HG03439 (cell line): Measurements from ENCODE around the gene BRMS1L.
"Not testable (repeated sequence)": the region's sequence is repeated elsewhere in the genome, so short reads cannot be mapped to it uniquely, and the experiment has no call there.

Experiments used
- ATAC-seq: cut with Tn5 transposase; IDR thresholded peaks from one replicate; pipeline ENCODE4 v1.9.1; 2021; ENCODE audit warnings: mild to moderate bottlenecking, moderate library complexity; ENCODE audit not compliant: unreplicated experiment

Gene BRMS1L

DNA sequence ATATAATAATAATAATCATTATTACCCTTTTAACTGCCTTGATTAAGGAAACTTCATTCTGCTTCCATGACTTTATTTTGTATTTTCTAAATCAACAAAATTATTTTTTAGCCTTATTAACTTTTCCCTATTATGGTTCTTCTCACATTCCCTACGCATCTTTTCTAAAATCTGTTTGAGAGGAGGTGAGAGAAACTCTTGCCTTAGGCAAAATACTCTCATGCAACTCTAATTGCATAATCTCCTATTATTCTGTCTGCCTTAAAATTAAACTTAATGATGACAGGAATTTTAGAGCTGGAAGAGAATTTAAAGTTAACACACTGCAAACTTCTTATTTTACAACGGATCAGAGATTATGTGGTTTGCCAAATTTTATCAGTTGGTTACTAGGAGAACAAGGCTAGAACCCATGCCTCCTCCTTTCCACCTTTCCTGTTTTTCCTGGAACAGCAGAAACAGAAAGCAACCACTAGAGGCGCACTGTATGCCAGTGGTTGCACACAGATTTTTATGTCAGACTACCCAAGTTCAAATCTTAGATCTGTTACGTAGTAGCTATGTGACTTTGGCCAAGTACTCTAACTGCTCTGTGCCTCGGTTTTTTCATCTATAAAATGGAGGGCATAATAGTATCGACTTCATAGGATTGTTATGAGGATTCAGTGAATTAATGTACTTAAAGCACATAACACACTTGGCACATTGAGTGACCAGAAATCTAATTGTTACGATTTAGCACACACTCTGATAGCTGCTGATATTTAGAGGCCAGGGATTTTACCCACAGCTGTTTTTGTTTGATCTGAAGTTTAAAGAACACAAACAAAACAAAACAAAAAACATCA is 4.3 kb upstream of the BRMS1L start:
- no peak for ATAC-seq

DNA sequence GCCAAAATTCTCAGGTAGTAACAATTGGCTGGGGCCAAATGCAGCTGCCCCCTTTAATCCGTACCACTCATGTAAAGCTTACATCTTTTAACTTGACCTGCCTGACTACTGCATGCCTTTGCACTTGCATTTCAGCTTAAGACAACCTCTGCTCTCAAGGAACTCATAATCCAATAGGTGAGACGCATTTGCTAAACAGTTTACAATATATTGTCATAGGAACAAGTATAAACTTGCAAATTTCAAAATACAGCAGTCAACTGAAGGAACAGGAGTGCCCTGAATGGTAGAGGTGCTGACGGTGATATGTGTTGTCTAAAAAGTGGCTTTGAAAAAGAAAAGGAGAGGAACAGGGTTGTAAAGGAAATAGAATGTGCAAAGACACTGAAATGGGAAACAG is 3.6 kb upstream of the BRMS1L start:
- ATAC-seq = no peak

DNA sequence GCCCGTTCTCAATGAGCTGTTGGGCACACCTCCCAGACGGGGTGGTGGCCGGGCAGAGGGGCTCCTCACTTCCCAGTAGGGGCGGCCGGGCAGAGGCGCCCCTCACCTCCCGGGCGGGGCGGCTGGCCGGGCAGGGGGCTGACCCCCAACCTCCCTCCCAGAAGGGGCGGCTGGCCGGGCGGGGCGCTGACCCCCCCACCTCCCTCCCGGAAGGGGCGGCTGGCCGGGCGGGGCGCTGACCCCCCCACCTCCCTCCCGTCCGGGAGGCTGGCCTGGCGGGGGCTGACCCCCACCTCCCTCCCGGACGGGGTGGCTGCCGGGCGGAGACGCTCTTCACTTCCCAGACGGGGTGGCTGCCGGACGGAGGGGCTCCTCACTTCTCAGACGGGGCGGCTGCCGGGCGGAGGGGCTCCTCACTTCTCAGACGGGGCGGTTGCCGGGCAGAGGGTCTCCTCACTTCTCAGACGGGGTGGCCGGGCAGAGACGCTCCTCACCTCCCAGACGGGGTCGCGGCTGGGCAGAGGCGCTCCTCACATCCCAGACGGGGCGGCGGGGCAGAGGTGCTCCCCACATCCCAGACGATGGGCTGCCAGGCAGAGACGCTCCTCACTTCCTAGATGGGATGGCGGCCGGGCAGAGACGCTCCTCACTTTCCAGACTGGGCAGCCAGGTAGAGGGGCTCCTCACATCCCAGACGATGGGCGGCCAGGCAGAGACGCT is 1.5 kb upstream of the BRMS1L start:
- ATAC-seq = not testable (repeated sequence)

DNA sequence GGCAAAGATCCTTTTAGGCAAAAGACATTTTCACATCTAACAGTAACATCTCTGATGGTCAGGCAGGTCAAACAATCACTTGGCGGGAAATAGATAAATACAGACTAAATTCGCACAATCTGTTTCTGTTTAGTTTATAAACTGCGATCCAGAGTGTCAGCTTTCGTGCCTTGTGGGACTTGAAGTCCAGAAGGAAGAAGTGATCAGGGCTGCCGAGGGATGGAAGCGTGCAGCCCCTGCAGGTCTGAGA is 245 bp upstream of the BRMS1L start:
- no peak for ATAC-seq

DNA sequence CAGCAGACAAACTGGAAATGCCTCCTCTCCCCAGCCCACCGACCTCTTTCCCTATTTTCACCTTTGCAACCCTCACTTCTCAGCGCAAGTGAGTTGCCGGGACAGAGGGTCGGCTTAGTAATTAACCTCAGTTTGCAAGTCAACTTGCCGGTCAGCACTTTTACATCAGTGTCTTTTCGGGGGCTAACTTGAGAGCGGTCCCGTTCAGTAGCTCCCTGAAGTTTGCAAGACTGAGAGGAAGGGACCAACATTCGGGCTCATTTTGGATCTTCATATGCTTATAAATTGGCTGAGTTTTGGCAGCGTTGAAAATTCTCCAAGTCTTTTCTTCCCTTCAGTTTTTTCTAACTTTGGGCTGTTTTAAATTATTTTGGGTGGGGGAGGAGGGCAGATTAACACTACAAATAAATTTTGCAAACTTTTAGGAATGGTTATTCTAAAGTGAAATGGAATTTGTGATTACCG is 846 bp downstream of the BRMS1L start:
- ATAC-seq = no peak

DNA sequence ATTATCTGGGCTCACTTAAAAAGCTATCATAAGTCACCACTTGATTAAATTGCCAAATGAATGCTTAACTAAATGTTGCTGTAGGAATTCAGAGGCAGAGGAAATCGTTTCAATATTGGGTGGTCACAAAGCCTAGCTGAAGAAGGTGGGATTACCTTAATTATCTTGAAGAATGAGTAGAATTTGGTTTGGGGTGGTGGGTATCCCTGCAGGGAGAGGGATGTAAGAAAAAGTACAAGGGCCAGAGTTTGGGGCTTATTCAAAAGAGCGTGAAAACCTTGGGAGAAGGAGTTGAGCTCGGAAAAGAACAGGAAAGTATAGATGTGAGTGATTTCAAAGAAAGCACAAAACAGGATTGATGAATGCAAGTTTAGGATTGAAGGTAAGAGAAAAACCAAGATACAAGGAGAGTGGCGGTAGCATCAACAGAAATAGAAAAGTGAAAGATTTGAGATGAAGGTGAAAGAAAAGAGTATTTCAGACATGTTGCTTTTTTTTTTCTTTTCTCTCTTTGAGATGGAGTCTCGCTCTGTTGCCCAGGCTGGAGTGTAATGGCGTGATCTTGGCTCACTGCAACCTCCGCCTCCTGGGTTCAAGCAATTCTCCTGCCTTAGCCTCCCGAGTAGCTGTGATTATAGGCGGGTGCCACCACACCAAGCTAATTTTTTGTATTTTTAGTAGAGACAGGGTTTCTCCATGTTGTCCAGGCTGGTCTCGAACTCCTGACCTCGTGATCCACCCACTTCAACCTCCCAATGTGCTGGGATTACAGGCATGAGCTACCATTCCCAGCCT is 1.7 kb downstream of the BRMS1L start:
- ATAC-seq = no peak

DNA sequence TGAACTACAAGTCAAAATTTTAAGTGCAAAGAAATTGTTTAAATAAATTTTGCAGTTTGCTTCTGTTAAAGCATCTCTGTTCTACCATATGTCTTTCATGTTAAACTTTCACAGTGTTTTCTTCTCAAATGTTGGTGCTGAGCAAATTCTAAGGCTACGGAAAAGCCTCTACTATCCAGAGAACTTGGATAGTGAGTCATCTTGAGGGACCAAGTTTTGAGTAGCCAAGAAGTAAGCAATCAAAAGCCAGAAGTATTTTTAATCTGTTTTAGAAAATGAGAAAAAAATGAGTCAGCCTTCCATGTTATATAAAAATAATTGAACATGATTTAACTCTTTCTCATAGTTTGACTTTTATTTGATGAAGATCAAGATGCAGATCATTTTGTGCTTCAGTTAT is 3.3 kb downstream of the BRMS1L start:
- no peak for ATAC-seq

DNA sequence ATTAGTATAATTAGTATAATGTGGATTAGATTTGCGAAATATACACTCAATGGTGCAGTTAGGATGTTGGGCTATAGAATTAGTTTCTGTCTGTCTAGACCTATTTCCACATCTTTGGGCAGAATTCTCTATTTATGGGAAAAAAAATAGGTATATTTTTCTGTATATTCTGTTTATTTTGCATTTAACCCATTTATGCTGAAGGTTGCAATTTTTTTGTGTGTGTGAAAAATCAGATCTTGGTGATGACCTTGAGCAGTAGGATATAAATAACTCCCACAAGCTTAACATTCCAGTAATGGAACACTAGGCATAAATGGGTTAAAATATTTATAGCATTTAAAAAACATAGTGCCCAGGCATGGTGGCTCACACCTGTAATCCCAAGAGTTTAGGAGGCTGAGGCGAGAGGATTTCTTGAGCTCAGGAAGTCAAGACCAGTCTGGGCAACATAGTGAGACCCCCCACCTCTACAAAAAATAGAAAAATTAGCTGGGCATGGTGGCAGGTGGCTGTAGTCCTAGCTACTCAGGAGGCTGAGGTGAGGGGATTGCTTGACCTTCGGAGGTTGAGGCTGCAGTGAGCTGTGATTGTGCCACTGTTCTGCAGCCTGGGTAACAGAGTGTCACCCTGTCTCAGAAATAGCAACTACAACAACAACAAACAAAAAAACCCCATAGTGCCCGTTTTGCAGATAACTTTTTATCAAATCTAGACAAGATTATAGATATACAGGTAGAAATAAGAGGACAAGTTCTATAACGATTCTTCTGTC is 9.3 kb downstream of the BRMS1L start:
- ATAC-seq = no peak

DNA sequence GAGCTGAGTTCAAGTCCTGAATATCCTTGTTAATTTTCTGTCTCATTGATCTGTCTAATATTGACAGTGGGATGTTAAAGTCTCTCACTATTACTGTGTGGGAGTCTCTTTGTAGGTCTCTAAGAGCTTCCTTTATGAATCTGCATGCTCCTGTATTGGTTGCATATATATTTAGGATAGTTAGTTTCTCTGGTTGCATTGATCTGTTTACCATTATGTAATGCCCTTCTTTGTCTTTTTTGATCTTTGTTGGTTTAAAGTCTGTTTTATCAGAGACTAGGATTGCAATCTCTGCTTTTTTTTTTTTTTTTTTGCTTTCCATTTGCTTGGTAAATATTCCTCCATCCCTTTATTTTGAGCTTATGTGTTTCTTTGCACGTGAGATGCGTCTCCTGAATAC is 15.6 kb downstream of the BRMS1L start:
- ATAC-seq = not testable (repeated sequence)

DNA sequence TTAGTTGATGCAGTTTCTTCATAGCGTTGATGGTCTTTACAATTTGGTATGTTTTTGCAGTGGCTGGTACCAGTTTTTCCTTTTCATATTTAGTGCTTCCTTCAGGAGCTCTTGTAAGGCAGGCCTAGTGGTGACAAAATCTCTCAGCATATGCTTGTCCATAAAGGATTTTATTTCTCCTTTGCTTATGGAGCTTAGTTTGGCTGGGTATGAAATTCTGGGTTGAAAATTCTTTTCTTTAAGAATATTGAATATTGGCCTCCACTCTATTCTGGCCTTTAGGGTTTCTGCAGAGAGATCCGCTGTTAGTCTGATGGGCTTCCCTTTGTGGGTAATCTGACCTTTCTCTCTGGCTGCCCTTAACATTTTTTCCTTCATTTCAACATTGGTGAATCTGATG is 16.1 kb downstream of the BRMS1L start:
- ATAC-seq = not testable (repeated sequence)

DNA sequence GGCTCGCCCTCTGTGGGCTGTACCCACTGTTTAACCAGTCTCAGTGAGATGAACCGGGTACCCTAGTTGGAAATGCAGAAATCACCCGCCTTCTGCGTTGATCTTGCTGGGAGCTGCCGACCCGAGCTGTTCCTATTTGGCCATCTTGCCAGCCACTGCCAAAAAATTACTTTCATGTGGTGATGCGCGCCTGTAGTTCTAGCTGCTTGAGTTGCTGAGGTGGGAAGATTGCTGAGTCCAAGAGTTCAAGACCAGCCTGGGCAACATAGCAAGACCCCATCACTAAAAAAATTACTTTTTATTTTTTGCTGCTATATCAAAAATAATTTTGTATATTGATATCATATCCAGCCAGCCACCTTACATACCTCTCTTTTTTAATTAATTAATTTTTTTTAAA is 18.4 kb downstream of the BRMS1L start:
- no peak for ATAC-seq

DNA sequence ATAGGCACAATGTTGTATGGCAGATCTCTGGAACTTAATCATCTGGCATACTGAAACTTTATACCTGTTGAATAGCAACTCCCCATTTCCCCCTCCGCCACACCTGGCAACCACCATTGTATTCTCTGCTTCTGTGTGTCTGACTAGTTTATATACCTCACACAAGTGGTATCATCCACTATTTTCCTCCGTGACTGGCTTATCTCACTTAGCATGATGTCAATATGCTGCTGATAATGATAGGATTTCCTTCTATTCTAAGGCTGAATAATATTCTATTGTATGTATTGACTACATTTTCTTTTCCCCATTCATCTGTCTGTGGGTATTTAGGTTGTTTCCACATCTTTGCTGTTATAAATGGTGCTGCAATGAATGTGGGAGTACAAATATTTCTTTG is 21.5 kb downstream of the BRMS1L start:
- no peak for ATAC-seq

DNA sequence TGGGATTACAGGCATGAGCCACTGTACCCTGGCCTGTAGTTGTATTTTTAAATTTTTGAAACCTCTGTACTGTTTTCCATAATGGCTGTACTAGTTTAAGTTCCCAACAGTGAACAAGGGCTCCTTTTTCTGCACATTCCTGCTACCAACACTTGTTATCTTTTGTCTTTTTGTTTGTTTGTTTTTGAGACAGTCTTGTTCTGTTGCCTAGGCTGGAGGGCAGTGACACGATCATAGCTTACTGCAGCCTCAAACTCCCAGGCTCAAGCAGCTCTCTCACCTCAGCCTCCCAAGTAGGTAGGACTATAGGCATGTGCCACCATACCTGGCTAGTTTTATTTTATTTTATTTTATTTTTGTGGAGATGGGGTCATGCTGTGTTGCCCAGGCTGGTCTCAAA is 23.0 kb downstream of the BRMS1L start:
- no peak for ATAC-seq

DNA sequence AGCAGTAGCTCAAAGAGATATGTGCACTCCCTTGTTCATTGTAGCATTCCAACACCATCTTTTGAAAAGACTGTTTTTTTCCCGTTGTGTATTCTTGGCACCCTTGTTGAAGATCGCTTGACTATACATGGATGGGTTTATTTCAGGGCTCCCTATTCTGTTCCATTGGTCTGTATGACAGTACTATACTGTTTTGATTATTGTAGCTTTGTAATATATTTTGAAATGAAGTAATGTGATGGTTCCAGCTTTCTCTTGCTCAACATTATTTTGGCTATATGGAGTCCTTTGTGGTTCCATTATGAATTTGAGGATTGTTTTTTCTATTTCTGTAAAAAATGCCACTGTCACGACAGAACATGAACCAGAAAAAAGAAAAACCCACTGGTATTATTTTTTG is 25.7 kb downstream of the BRMS1L start:
- ATAC-seq = no peak

DNA sequence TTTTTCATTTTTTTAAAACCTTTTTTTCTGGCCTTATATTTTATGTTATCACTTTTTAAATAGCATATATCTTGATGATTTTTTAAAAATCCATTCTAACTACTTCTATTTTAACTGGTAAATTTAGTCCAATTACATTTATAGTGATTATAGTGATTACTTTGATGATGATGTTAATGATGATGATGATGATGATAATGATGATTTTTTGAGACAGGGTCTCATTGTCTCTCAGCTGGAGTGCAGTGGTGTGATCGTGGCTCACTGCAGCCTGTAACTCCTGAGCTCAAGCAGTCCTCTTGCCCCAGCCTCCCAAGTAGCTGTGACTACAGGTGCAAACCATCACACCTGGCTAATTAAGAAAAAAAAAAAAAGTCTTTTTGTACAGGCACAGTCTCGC is 27.1 kb downstream of the BRMS1L start:
- ATAC-seq = no peak

DNA sequence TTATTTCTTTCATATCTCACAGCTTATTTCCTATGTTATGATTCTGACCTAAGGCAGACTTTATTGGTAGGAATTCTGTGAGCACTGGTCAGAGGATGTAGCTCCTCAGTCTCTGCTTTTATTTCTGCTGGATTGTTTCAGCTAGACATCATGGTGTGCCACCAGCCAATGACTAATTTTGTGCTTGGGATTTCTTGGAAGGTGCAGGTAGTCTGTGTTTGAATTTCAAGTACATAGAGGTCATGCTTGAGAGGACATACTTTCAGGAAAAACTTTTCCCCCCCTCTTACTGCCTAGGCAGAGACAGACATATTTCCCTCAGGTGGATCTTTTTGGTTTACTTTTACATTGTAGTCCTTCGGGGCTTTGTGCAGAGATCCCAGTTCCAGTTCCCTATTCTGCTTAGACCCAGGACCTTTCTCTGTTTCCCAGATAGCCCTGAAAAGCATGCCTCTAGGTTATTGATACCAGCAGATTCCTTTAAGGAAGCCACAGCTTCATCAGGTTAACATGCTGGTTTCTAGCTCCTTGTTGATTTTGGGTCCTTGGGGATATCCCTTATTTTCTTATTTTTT is 28.6 kb downstream of the BRMS1L start:
- ATAC-seq = no peak

DNA sequence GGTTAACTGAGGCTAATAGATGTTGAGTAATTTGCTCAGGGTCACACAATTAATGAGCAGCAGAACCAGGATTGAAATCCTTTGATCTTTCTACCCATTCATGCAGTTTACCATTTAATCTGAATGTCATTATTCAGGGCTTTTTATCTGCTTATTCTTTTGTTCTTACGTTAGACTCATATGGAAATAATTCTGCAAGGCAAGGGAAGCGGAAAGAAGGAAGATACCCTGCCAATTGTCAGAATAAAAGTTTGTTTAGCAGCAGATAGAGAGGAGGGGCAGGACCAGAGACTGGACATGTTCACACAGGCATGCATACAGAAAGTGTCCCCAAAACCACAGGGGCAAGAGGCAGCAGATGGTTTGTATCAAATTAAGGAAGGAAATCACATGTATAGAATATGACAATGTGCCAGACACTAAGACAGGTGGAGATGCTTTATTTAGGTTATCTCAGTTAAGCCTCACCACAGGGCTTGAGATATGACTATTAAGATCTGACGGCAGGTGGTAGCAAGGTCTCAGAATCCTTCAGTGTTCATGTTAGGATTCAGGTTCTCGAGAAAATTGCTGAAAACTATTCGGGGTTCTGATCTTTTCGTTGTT is 29.8 kb downstream of the BRMS1L start:
- ATAC-seq = peak; percentile 98

DNA sequence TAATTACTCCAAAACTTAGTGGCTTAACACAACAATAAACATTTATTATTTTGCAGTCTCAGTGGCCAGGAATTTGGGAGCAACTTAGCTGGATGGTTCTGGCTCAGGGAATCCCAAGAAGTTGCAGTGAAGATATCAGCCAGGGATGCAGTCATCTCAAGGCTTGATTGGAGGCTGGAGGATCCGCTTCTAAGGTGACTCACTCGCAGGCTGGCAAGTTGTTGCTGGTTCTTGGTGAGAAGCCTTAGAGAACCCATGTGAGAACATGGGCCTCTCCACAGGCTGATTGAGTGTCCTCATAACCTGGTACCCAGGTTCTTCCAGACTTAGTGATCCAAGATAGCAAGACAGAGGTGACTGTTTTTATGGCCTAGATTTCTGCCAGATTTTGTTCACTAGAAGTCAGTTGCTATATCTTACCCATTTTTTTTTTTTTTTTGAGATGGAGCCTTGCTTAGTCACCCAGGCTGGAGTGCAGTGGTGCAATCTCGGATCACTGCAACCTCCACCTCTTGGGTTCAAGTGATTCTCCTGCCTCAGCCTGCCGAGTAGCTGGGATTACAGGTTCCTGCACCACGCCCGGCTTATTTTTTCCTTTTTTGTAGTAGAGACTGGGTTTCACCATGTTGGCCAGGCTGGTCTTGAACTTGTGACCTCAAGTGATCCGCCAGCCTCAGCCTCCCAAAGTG is 32.5 kb downstream of the BRMS1L start:
- no peak for ATAC-seq

DNA sequence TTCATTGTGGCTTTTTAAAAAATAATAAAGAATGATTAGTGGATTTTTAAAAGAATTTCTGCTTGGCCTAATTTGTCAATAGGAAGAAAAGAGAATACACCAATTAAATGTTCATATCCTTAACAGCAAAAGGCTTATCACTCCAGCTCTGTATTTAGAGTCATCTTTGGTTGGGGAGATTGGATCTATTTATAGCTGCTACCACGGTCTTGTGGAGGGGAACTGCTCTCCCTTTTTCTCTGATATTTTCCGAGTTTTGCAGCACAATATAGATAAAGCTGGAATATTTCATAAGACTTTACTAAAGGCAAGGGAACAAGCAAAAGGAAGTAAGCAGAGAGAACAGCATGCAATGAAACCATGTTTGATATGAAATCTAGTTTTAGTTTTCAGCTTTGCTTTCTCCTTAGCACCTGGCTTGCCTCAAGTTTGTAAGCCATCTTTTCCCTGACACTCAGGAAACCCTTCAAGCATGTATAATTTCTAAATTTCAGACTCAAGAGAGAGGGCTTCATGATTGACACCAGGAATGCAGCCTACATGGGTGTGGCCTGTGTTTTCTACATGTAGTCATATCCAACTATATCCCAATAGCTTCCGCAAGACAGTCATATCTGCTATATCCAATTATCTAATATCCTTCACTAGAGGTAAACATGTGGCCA is 35.2 kb downstream of the BRMS1L start:
- peak; percentile 60 for ATAC-seq
